Measurements from ENCODE around the gene LIPT2. TPM values are rescaled to one million over a fixed set of nuclear protein-coding genes. Genes with fewer than 3 reads are reported as not detected.

LIPT2 gene
- total and polyA plus RNA-seq, 2 donors (not counting 1 experiment from before 2014, with no cell fraction given) = 6.5 to 8.3 TPM

DNA sequence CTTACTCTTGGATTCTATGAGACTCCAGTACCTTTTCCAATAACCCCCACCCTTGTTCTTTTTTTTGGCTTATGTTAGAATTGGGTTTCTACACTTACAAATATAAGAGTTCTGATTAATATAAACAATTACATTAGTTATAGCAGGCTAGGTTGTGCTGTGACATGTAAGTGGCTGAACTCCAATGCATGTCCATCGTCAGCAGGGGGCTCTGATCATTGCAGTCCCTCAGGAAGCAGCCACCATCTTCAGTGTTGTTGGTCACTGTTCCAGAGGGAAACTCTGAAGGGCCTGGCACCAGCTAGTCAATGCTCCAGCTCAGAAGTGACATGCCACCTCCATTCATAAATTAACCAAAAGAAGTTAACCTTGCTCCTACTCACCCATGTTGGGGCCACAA, 5.6 kb downstream of the LIPT2 start:
- no peak overlapping the region for H3K27ac Mint-ChIP-seq
- no peaks in the 10 kb centered on the region for H3K36me3 ChIP-seq (replicated peaks in 1 of 2; ENCODE audit: control extremely low read depth in 1 of 2, control insufficient read depth in 1 of 2, extremely low read depth in 1 of 2, insufficient read depth in 2 of 2, low read length in 1 of 2)
- no peak overlapping the region for H2AFZ ChIP-seq (ENCODE audit: insufficient read depth, low read depth, low read length, poor library complexity, severe bottlenecking)
- 80% methylated on average over 1 of the region's 1 CpG for WGBS (ENCODE audit: insufficient coverage)
- H3K9ac ChIP-seq (ENCODE audit: low read length) = no peak overlapping the region
- POLR2A ChIA-PET = no interaction called here
- H3K4me1 ChIP-seq (ENCODE audit: control insufficient read depth in 2 of 2, insufficient read depth in 2 of 2, low read length in 2 of 2) = peaks cover 0 to 7% of the 10 kb centered on the region in 2 donors
- no peak overlapping the region for H3K4me2 ChIP-seq (replicated peaks; ENCODE audit: low read depth, low read length, poor library complexity, severe bottlenecking)
- DNase-seq = no peak
- no peak overlapping the region for H3K27ac ChIP-seq (ENCODE audit: low read length in 2 of 2)
- TF ChIP-seq, protein P1, sequence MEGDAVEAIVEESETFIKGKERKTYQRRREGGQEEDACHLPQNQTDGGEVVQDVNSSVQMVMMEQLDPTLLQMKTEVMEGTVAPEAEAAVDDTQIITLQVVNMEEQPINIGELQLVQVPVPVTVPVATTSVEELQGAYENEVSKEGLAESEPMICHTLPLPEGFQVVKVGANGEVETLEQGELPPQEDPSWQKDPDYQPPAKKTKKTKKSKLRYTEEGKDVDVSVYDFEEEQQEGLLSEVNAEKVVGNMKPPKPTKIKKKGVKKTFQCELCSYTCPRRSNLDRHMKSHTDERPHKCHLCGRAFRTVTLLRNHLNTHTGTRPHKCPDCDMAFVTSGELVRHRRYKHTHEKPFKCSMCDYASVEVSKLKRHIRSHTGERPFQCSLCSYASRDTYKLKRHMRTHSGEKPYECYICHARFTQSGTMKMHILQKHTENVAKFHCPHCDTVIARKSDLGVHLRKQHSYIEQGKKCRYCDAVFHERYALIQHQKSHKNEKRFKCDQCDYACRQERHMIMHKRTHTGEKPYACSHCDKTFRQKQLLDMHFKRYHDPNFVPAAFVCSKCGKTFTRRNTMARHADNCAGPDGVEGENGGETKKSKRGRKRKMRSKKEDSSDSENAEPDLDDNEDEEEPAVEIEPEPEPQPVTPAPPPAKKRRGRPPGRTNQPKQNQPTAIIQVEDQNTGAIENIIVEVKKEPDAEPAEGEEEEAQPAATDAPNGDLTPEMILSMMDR (IDR thresholded peaks at IDR 0.05) = no peak
- no peak for TF ChIP-seq EZH2 (IDR thresholded peaks at IDR 0.05; ENCODE audit: borderline replicate concordance, insufficient read depth, low read depth, low read length, poor library complexity, severe bottlenecking)
- H3K9me3 ChIP-seq (ENCODE audit: control extremely low read depth in 1 of 3, control insufficient read depth in 2 of 3, insufficient read depth in 1 of 3, low read length in 2 of 3) = no peaks in the 10 kb centered on the region
- intact Hi-C loops (cut with micrococcal nuclease) = no loop called here
- CTCF ChIA-PET = no interaction called here
- no peaks in the 10 kb centered on the region for H3K27me3 Mint-ChIP-seq
- H3K4me1 Mint-ChIP-seq = peaks cover 5% of the 10 kb centered on the region
- H3K4me3 ChIP-seq (ENCODE audit: control extremely low read depth in 1 of 5, extremely low read depth in 1 of 5, insufficient read depth in 1 of 5, low read depth in 2 of 5, low read length in 4 of 5) = no peak overlapping the region
- H3K4me3 Mint-ChIP-seq = no peak overlapping the region
- no peak for ATAC-seq (ENCODE audit: low read depth)
- H3K27me3 ChIP-seq (replicated peaks in 1 of 4; ENCODE audit: control extremely low read depth in 1 of 4, control insufficient read depth in 3 of 4, insufficient read depth in 4 of 4, low read length in 3 of 4) = no peaks in the 10 kb centered on the region
- no peaks in the 10 kb centered on the region for H3K9me3 Mint-ChIP-seq (ENCODE audit: insufficient read depth)
- H3K79me2 ChIP-seq (ENCODE audit: control insufficient read depth, insufficient read depth, low read length) = no peaks in the 10 kb centered on the region
- no peaks in the 10 kb centered on the region for H4K20me1 ChIP-seq (ENCODE audit: control insufficient read depth, insufficient read depth, low read length, poor library complexity, severe bottlenecking)

DNA sequence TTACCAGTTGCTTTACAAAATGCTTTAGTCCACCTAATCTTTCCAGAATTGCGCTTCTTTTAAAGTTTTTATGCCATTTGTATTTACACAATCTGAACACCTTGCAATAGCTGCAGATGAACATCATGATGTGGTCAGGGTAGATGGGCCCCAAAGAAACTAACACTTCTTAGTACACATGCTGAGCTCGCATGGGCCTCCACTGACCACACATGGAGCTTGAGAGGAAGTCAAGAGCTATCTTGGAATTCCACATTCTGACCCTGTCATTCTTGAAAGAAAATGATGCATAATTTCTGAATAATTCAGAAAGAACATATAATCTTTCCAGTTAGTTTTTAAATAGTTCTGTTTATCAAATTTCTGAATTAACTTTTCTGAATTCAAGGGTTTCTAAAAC, 7.7 kb downstream of the LIPT2 start:
- H3K9me3 Mint-ChIP-seq (ENCODE audit: insufficient read depth) = no peaks in the 10 kb centered on the region
- H2AFZ ChIP-seq (ENCODE audit: insufficient read depth, low read depth, low read length, poor library complexity, severe bottlenecking) = no peak overlapping the region

More for the DNA sequence above, 7.7 kb downstream of the LIPT2 start:
- intact Hi-C loops (cut with micrococcal nuclease) = no loop called here
- Mint-ChIP-seq H3K4me3 (no peak overlapping the region), H3K4me1 (no peaks in the 10 kb centered on the region), H3K27ac (no peak overlapping the region), H3K27me3 (peaks cover 4% of the 10 kb centered on the region)
- no peak for ATAC-seq (ENCODE audit: low read depth)
- no peak overlapping the region for H3K9ac ChIP-seq (ENCODE audit: low read length)
- no peak for TF ChIP-seq EZH2 (IDR thresholded peaks at IDR 0.05; ENCODE audit: borderline replicate concordance, insufficient read depth, low read depth, low read length, poor library complexity, severe bottlenecking)
- TF ChIP-seq, protein P1 (IDR thresholded peaks at IDR 0.05) = no peak
- no peak for DNase-seq
- ChIA-PET CTCF (no interaction called here), POLR2A (no interaction called here)
- no peaks in the 10 kb centered on the region for H3K4me1 ChIP-seq (ENCODE audit: control insufficient read depth in 2 of 2, insufficient read depth in 2 of 2, low read length in 2 of 2)
- no peak overlapping the region for H3K4me3 ChIP-seq (ENCODE audit: control extremely low read depth in 1 of 5, extremely low read depth in 1 of 5, insufficient read depth in 1 of 5, low read depth in 2 of 5, low read length in 4 of 5)
- no peaks in the 10 kb centered on the region for H3K9me3 ChIP-seq (ENCODE audit: control extremely low read depth in 1 of 3, control insufficient read depth in 2 of 3, insufficient read depth in 1 of 3, low read length in 2 of 3)
- no CpG with 5 or more reads among the region's 2 CpGs for WGBS (ENCODE audit: insufficient coverage)
- no peak overlapping the region for H3K27ac ChIP-seq (ENCODE audit: low read length in 2 of 2)
- no peaks in the 10 kb centered on the region for H4K20me1 ChIP-seq (ENCODE audit: control insufficient read depth, insufficient read depth, low read length, poor library complexity, severe bottlenecking)
- no peaks in the 10 kb centered on the region for H3K79me2 ChIP-seq (ENCODE audit: control insufficient read depth, insufficient read depth, low read length)
- H3K27me3 ChIP-seq (replicated peaks in 1 of 4; ENCODE audit: control extremely low read depth in 1 of 4, control insufficient read depth in 3 of 4, insufficient read depth in 4 of 4, low read length in 3 of 4) = no peaks in the 10 kb centered on the region
- H3K4me2 ChIP-seq (replicated peaks; ENCODE audit: low read depth, low read length, poor library complexity, severe bottlenecking) = no peak overlapping the region
- no peaks in the 10 kb centered on the region for H3K36me3 ChIP-seq (replicated peaks in 1 of 2; ENCODE audit: control extremely low read depth in 1 of 2, control insufficient read depth in 1 of 2, extremely low read depth in 1 of 2, insufficient read depth in 2 of 2, low read length in 1 of 2)
